HEK293 (cell line): ENCODE data around the gene CIART.
A peak's percentile ranks its signal among the peaks of the same experiment; 100 is the strongest.

Experiments used
- GLIS2 ChIP-seq: fragments of 450-650 bp; formaldehyde crosslinking; IDR thresholded peaks from 2 replicates; pipeline ENCODE4 v1.5.1; 2016; ENCODE audit warnings: missing biosample characterization, missing genetic modification characterization
- KLF16 ChIP-seq: fragments of 450-650 bp; formaldehyde crosslinking; IDR thresholded peaks from 2 replicates; pipeline ENCODE4 v1.5.1; 2017; ENCODE audit warnings: missing biosample characterization, missing genetic modification characterization
- KLF8 ChIP-seq: fragments of 450-650 bp; formaldehyde crosslinking; IDR thresholded peaks from 2 replicates; pipeline ENCODE4 v1.5.1; 2016; ENCODE audit warnings: missing biosample characterization, missing genetic modification characterization
- MZF1 ChIP-seq: fragments of 450-650 bp; formaldehyde crosslinking; IDR thresholded peaks from 2 replicates; pipeline ENCODE4 v1.5.1; 2017; ENCODE audit warnings: missing biosample characterization, missing genetic modification characterization, borderline replicate concordance
- PRDM2 ChIP-seq: fragments of 450-650 bp; formaldehyde crosslinking; IDR thresholded peaks from 2 replicates; pipeline ENCODE4 v1.5.1; 2016; ENCODE audit warnings: missing biosample characterization, missing genetic modification characterization, borderline replicate concordance
- SCRT2 ChIP-seq: fragments of 450-650 bp; formaldehyde crosslinking; IDR thresholded peaks from 2 replicates; pipeline ENCODE4 v1.5.1; 2016; ENCODE audit warnings: missing biosample characterization, missing genetic modification characterization
- SP2 ChIP-seq: fragments of 450-650 bp; formaldehyde crosslinking; IDR thresholded peaks from 2 replicates; pipeline ENCODE4 v1.5.1; 2016; ENCODE audit warnings: missing biosample characterization, missing genetic modification characterization
- TCF7L2 ChIP-seq: IDR thresholded peaks from 2 replicates; pipeline ENCODE4 v1.6.1; 2011; ENCODE audit warnings: low read depth, mild to moderate bottlenecking, inconsistent platforms, low read length, moderate library complexity, borderline replicate concordance
- ZBTB17 ChIP-seq: fragments of 450-650 bp; formaldehyde crosslinking; IDR thresholded peaks from 2 replicates; pipeline ENCODE4 v1.5.1; 2016; ENCODE audit warnings: missing biosample characterization, missing genetic modification characterization
- ZBTB20 ChIP-seq: fragments of 450-650 bp; formaldehyde crosslinking; IDR thresholded peaks from 2 replicates; pipeline ENCODE4 v1.5.1; 2016; ENCODE audit warnings: missing biosample characterization, missing genetic modification characterization
- ZBTB48 ChIP-seq: fragments of 450-650 bp; formaldehyde crosslinking; IDR thresholded peaks from 2 replicates; pipeline ENCODE4 v1.5.1; 2016; ENCODE audit warnings: missing biosample characterization, missing genetic modification characterization
- ZIC2 ChIP-seq: fragments of 450-650 bp; formaldehyde crosslinking; IDR thresholded peaks from 2 replicates; pipeline ENCODE4 v1.5.1; 2016; ENCODE audit warnings: missing biosample characterization, missing genetic modification characterization
- ZNF10 ChIP-seq: fragments of 450-650 bp; formaldehyde crosslinking; IDR thresholded peaks from 2 replicates; pipeline ENCODE4 v1.5.1; 2017; ENCODE audit warnings: missing biosample characterization, missing genetic modification characterization
- ZNF155 ChIP-seq: fragments of 450-650 bp; formaldehyde crosslinking; IDR thresholded peaks from 2 replicates; pipeline ENCODE4 v1.5.1; 2016; ENCODE audit warnings: missing biosample characterization, missing genetic modification characterization
- ZNF2 ChIP-seq: fragments of 450-650 bp; formaldehyde crosslinking; IDR thresholded peaks from 2 replicates; pipeline ENCODE4 v1.5.1; 2016; ENCODE audit warnings: missing biosample characterization, missing genetic modification characterization
- ZNF239 ChIP-seq: fragments of 450-650 bp; formaldehyde crosslinking; IDR thresholded peaks from 2 replicates; pipeline ENCODE4 v1.5.1; 2016; ENCODE audit warnings: missing biosample characterization, missing genetic modification characterization
- ZNF274 ChIP-seq, 2 experiments: fragments of 200-500 bp in 1 of 2; fragments of 450-650 bp in 1 of 2; sonication (Bioruptor generic) in 1 of 2; formaldehyde crosslinking in 1 of 2; IDR thresholded peaks; 2 replicates each; pipeline versions ENCODE4 v1.5.1 to v1.6.1; 2014 to 2016; ENCODE audit warnings: borderline replicate concordance in 1 of 2, inconsistent platforms in 1 of 2, low read length in 1 of 2, missing biosample characterization in 1 of 2, missing genetic modification characterization in 1 of 2
- ZNF302 ChIP-seq: fragments of 450-650 bp; formaldehyde crosslinking; IDR thresholded peaks from 2 replicates; pipeline ENCODE4 v1.5.1; 2016; ENCODE audit warnings: missing biosample characterization, missing genetic modification characterization, low read depth
- ZNF391 ChIP-seq: fragments of 450-650 bp; formaldehyde crosslinking; IDR thresholded peaks from 2 replicates; pipeline ENCODE4 v1.5.1; 2016; ENCODE audit warnings: low read depth, missing biosample characterization, missing genetic modification characterization, borderline replicate concordance
- ZNF404 ChIP-seq: fragments of 450-650 bp; formaldehyde crosslinking; IDR thresholded peaks from 2 replicates; pipeline ENCODE4 v1.5.1; 2017; ENCODE audit warnings: missing biosample characterization, missing genetic modification characterization
- ZNF514 ChIP-seq: fragments of 450-650 bp; formaldehyde crosslinking; IDR thresholded peaks from 2 replicates; pipeline ENCODE4 v1.5.1; 2016; ENCODE audit warnings: missing biosample characterization, missing genetic modification characterization
- ZNF548 ChIP-seq: fragments of 450-650 bp; formaldehyde crosslinking; IDR thresholded peaks from 2 replicates; pipeline ENCODE4 v1.5.1; 2016; ENCODE audit warnings: missing biosample characterization, missing genetic modification characterization
- ZNF549 ChIP-seq: fragments of 450-650 bp; IDR thresholded peaks from 2 replicates; pipeline ENCODE4 v1.5.1; 2018; ENCODE audit warnings: missing biosample characterization, missing genetic modification characterization, mild to moderate bottlenecking, inconsistent platforms, moderate library complexity
- ZNF664 ChIP-seq: fragments of 450-650 bp; formaldehyde crosslinking; IDR thresholded peaks from 2 replicates; pipeline ENCODE4 v1.5.1; 2016; ENCODE audit warnings: missing biosample characterization, missing genetic modification characterization
- TF ChIP-seq, protein P1 (sequence below): fragments of 450-650 bp; formaldehyde crosslinking; IDR thresholded peaks from 2 replicates; pipeline ENCODE4 v1.5.1; 2016; ENCODE audit warnings: missing biosample characterization, missing genetic modification characterization
- TF ChIP-seq, protein P2 (sequence below): fragments of 450-650 bp; formaldehyde crosslinking; IDR thresholded peaks from 2 replicates; pipeline ENCODE4; 2016; ENCODE audit warnings: missing biosample characterization, missing genetic modification characterization
- TF ChIP-seq, protein P3 (sequence below): fragments of 450-650 bp; formaldehyde crosslinking; IDR thresholded peaks from 2 replicates; pipeline ENCODE4 v1.5.1; 2016; ENCODE audit warnings: missing biosample characterization, missing genetic modification characterization
- TF ChIP-seq, protein P4 (sequence below): fragments of 450-650 bp; formaldehyde crosslinking; IDR thresholded peaks from 2 replicates; pipeline ENCODE4 v1.5.1; 2017; ENCODE audit warnings: missing biosample characterization, missing genetic modification characterization

Gene CIART

DNA sequence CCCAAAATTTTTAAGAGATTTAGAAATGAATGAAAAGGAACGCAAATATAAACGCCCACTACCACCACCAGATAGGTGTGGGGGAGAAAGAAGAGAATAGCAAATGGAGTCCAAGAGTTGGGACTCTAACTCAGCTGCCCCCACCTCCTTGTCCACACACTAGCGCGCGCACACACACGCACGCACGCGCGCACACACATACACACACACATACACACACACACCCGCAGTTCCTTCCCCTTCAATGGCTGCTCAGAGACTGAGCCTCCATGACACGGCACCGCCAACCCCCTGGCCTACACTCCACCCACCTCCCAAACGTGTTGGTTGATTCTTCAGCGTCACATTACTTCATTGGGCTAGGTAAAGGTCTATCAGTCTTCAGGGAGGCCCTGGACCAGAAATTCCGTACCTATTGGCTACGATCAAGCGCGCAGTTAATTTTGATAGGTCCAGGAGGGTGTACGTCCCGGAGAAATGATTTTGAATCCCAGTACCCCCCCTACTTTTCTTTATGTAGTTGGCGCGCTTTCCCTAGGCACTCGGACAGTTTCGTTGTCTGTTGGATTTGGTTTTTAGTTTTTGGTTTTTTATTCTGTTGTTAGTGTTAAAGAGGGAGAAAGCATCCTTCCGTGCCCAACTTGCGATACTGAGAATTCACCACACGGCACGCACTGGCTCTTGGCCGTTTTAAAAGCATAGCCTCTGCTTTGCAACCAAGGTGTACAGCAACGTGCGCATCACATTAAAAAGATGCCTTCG lies 46.3 kb upstream of the CIART start, which contains the start of gene ANP32E (continued):
- no peak for TF ChIP-seq ZNF302
- TF ChIP-seq, protein P1, sequence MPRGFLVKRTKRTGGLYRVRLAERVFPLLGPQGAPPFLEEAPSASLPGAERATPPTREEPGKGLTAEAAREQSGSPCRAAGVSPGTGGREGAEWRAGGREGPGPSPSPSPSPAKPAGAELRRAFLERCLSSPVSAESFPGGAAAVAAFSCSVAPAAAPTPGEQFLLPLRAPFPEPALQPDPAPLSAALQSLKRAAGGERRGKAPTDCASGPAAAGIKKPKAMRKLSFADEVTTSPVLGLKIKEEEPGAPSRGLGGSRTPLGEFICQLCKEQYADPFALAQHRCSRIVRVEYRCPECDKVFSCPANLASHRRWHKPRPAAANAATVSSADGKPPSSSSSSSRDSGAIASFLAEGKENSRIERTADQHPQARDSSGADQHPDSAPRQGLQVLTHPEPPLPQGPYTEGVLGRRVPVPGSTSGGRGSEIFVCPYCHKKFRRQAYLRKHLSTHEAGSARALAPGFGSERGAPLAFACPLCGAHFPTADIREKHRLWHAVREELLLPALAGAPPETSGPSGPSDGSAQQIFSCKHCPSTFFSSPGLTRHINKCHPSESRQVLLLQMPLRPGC (tag by site-specific recombination): peak; percentile 80
- peak; percentile 97 for TF ChIP-seq KLF16
- TF ChIP-seq PRDM2 (tag by site-specific recombination): no peak
- peak; percentile 89 for TF ChIP-seq KLF8
- TF ChIP-seq ZNF155: no peak
- peak; percentile 97 for TF ChIP-seq SP2 (tag by site-specific recombination)
- TF ChIP-seq ZNF404 (tag by site-specific recombination): no peak
- no peak for TF ChIP-seq ZNF514 (tag by site-specific recombination)
- peak; percentile 81 for TF ChIP-seq ZBTB48 (tag by site-specific recombination)
- peak; percentile 67; the same call in 1 of the 2 replicates for TF ChIP-seq ZBTB20
- TF ChIP-seq SCRT2: 0 out of 2 replicates have a peak, but pooled peaks have one; percentile 20
- peak; percentile 99 for TF ChIP-seq ZNF2 (tag by site-specific recombination)
- TF ChIP-seq ZBTB17 (tag by site-specific recombination): peak; percentile 79
- TF ChIP-seq ZNF391 (tag by site-specific recombination): peak; percentile 99
- no peak for TF ChIP-seq ZNF548 (tag by site-specific recombination)
- TF ChIP-seq ZNF10 (tag by site-specific recombination): no peak; the same call in 1 of the 2 replicates
- TF ChIP-seq ZNF239 (tag by site-specific recombination): no peak
- TF ChIP-seq TCF7L2: no peak
- TF ChIP-seq, protein P2, sequence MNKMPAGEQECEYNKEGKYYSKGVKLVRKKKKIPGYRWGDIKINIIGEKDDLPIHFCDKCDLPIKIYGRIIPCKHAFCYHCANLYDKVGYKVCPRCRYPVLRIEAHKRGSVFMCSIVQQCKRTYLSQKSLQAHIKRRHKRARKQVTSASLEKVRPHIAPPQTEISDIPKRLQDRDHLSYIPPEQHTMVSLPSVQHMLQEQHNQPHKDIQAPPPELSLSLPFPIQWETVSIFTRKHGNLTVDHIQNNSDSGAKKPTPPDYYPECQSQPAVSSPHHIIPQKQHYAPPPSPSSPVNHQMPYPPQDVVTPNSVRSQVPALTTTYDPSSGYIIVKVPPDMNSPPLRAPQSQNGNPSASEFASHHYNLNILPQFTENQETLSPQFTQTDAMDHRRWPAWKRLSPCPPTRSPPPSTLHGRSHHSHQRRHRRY (tag by site-specific recombination): peak; percentile 77
- TF ChIP-seq ZNF274 (IDR thresholded peaks at IDR 0.05; ENCODE audit: low read length): no peak
- TF ChIP-seq ZNF274 (tag by site-specific recombination; IDR thresholded peaks at IDR 0.05; ENCODE audit: borderline replicate concordance): no peak
- TF ChIP-seq, protein P3, sequence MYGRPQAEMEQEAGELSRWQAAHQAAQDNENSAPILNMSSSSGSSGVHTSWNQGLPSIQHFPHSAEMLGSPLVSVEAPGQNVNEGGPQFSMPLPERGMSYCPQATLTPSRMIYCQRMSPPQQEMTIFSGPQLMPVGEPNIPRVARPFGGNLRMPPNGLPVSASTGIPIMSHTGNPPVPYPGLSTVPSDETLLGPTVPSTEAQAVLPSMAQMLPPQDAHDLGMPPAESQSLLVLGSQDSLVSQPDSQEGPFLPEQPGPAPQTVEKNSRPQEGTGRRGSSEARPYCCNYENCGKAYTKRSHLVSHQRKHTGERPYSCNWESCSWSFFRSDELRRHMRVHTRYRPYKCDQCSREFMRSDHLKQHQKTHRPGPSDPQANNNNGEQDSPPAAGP: peak; percentile 94
- TF ChIP-seq, protein P4, sequence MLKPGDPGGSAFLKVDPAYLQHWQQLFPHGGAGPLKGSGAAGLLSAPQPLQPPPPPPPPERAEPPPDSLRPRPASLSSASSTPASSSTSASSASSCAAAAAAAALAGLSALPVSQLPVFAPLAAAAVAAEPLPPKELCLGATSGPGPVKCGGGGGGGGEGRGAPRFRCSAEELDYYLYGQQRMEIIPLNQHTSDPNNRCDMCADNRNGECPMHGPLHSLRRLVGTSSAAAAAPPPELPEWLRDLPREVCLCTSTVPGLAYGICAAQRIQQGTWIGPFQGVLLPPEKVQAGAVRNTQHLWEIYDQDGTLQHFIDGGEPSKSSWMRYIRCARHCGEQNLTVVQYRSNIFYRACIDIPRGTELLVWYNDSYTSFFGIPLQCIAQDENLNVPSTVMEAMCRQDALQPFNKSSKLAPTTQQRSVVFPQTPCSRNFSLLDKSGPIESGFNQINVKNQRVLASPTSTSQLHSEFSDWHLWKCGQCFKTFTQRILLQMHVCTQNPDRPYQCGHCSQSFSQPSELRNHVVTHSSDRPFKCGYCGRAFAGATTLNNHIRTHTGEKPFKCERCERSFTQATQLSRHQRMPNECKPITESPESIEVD (tag by site-specific recombination): peak; percentile 87
- TF ChIP-seq ZIC2 (tag by site-specific recombination): peak; percentile 24; the same call in 1 of the 2 replicates
- TF ChIP-seq ZNF549 (tag by site-specific recombination): no peak
- TF ChIP-seq MZF1 (tag by site-specific recombination): peak; percentile 72; the same call in 1 of the 2 replicates
- peak; percentile 91 for TF ChIP-seq GLIS2 (tag by site-specific recombination)
- peak; percentile 11; the same call in 1 of the 2 replicates for TF ChIP-seq ZNF664 (tag by site-specific recombination)
